PC-9 (cell line): ENCODE measurements around the gene GRIN2A. TPM values are rescaled to one million over a fixed set of nuclear protein-coding genes. Genes with fewer than 3 reads are reported as not detected.
A peak's percentile ranks its signal among the peaks of the same experiment; 100 is the strongest.

Experiments used
- BruUV-seq: library from RNA; stranded (reverse); fragments of 400-500 nt; replicated peaks from 2 replicates; lab custom pipeline; 2021; lab: Mats Ljungman, UMichigan
- CTCF ChIA-PET: fragments of 300-600 bp; sonication (Branson Sonifier 250); formaldehyde crosslinking; loops from one replicate; lab custom pipeline; 2022; ENCODE audit warnings: antibody characterized with exemption; lab: Charles Lee
- POLR2A ChIA-PET: fragments of 300-600 bp; sonication (Branson Sonifier 250); formaldehyde crosslinking; loops from one replicate; lab custom pipeline; 2022; ENCODE audit warnings: antibody characterized with exemption; ENCODE audit not compliant: unreplicated experiment; lab: Charles Lee
- DNase-seq, 2 experiments: peaks; one replicate each; pipeline versions ENCODE4 v3.0.0 to v3.0.0-alpha.2; 2015 to 2022; ENCODE audit warnings: mixed read lengths in 1 of 2
- H2AFZ ChIP-seq: fragments of 200-600 bp; sonication (generic); 2 replicates; pipeline ENCODE4 v1.8.1; 2017; ENCODE audit warnings: antibody characterized with exemption
- H3F3A ChIP-seq: fragments of 200-600 bp; sonication (generic); 2 replicates; pipeline ENCODE4 v1.8.1; 2017; ENCODE audit warnings: antibody characterized with exemption, mild to moderate bottlenecking, low read depth; ENCODE audit not compliant: insufficient read depth
- H3K27ac ChIP-seq: fragments of 200-600 bp; sonication (generic); 2 replicates; pipeline ENCODE4 v1.6.1; 2016; ENCODE audit warnings: mixed run types
- H3K27me3 ChIP-seq: fragments of 200-600 bp; sonication (generic); 2 replicates; pipeline ENCODE4 v1.6.1; 2016; ENCODE audit warnings: low read depth, mixed run types; ENCODE audit not compliant: insufficient read depth
- H3K36me3 ChIP-seq: fragments of 200-600 bp; sonication (generic); 2 replicates; pipeline ENCODE4 v1.6.1; 2016; ENCODE audit warnings: low read depth, mixed run types
- H3K4me1 ChIP-seq: fragments of 200-600 bp; sonication (generic); replicated peaks from 2 replicates; pipeline ENCODE4 v1.6.1; 2016; ENCODE audit warnings: mixed run types; ENCODE audit not compliant: insufficient read depth
- H3K4me2 ChIP-seq: fragments of 200-600 bp; sonication (generic); 2 replicates; pipeline ENCODE4 v1.6.1; 2017; ENCODE audit warnings: mixed run types
- H3K4me3 ChIP-seq: fragments of 200-600 bp; sonication (generic); 2 replicates; pipeline ENCODE4 v1.6.1; 2016; ENCODE audit warnings: mixed run types
- H3K79me2 ChIP-seq: fragments of 200-600 bp; sonication (generic); 2 replicates; pipeline ENCODE4 v1.6.1; 2017; ENCODE audit warnings: low read depth, mixed run types
- H3K9me2 ChIP-seq: fragments of 200-600 bp; sonication (generic); 2 replicates; pipeline ENCODE4 v1.8.1; 2017; ENCODE audit warnings: mild to moderate bottlenecking; ENCODE audit not compliant: insufficient read depth
- H3K9me3 ChIP-seq: fragments of 200-600 bp; sonication (generic); 2 replicates; pipeline ENCODE4 v1.8.1; 2016; ENCODE audit warnings: low read depth; ENCODE audit not compliant: insufficient read depth
- H4K20me1 ChIP-seq: fragments of 200-600 bp; sonication (generic); 2 replicates; pipeline ENCODE4 v1.8.1; 2017; ENCODE audit not compliant: insufficient read depth
- CTCF ChIP-seq: fragments of 200-600 bp; sonication (generic); conservative IDR thresholded peaks from 2 replicates; pipeline ENCODE4 v1.6.1; 2017; ENCODE audit warnings: mixed run types, antibody characterized with exemption, mild to moderate bottlenecking, moderate library complexity
- EZH2 ChIP-seq: fragments of 200-600 bp; sonication (generic); IDR thresholded peaks from 2 replicates; pipeline ENCODE4 v1.8.0; 2017; ENCODE audit warnings: antibody characterized with exemption, low read depth
- intact Hi-C: fragments of 100-400 bp; cut with micrococcal nuclease; formaldehyde crosslinking; loops from one replicate; pipeline ENCODE4 v1.10.0; 2022; ENCODE audit not compliant: unreplicated experiment
- total RNA-seq: library from RNA; stranded (reverse); gene quantifications from 2 replicates; pipeline ENCODE4 v1.2.3, GENCODE V29; 2021

Gene GRIN2A
- total RNA-seq, 1 experiment from 2014 or later = not detected

GRCh38 chr16:9708972-9709620, 473.1 kb downstream of the GRIN2A start:
- intact Hi-C loops = no loop called here
- H3K4me1 ChIP-seq = no peaks in the 10 kb centered on the region
- H3K27me3 ChIP-seq = no peaks in the 10 kb centered on the region
- BruUV-seq = no TSS peak
- H2AFZ ChIP-seq = no peak overlapping the region
- no peaks in the 10 kb centered on the region for H4K20me1 ChIP-seq
- DNase-seq = no peak
- H3K9me3 ChIP-seq = no peaks in the 10 kb centered on the region
- H3F3A ChIP-seq = no peaks in the 10 kb centered on the region
- no peak overlapping the region for H3K4me2 ChIP-seq
- H3K4me3 ChIP-seq = no peak overlapping the region
- H3K27ac ChIP-seq = no peak overlapping the region
- ChIA-PET POLR2A (no interaction called here), CTCF (no interaction called here)
- H3K36me3 ChIP-seq = no peaks in the 10 kb centered on the region
- no peaks in the 10 kb centered on the region for H3K9me2 ChIP-seq
- no peaks in the 10 kb centered on the region for H3K79me2 ChIP-seq
- TF ChIP-seq EZH2 (no peak), CTCF (no peak)

GRCh38 chr16:9706217-9706836, 475.9 kb downstream of the GRIN2A start:
- no TSS peak for BruUV-seq
- Histone ChIP-seq H2AFZ (no peak overlapping the region), H3K79me2 (no peaks in the 10 kb centered on the region), H4K20me1 (no peaks in the 10 kb centered on the region), H3K4me2 (no peak overlapping the region), H3K4me3 (no peak overlapping the region), H3K36me3 (no peaks in the 10 kb centered on the region), H3K4me1 (no peaks in the 10 kb centered on the region), H3K27ac (no peak overlapping the region), H3K9me2 (no peaks in the 10 kb centered on the region), H3K9me3 (no peaks in the 10 kb centered on the region), H3K27me3 (peaks cover 4% of the 10 kb centered on the region; the same call in 1 of the 2 replicates), H3F3A (no peaks in the 10 kb centered on the region)
- intact Hi-C loops = no loop called here
- TF ChIP-seq CTCF (no peak), EZH2 (no peak)
- no peak for DNase-seq
- POLR2A ChIA-PET = no interaction called here
- CTCF ChIA-PET = no interaction called here

GRCh38 chr16:9703731-9704130, 478.5 kb downstream of the GRIN2A start:
- Histone ChIP-seq H3K4me3 (no peak overlapping the region), H3F3A (no peaks in the 10 kb centered on the region), H4K20me1 (no peaks in the 10 kb centered on the region), H3K36me3 (no peaks in the 10 kb centered on the region), H3K4me1 (no peaks in the 10 kb centered on the region), H2AFZ (0 out of 2 replicates have a peak overlapping the region, but pooled peaks have one; percentile 27), H3K27me3 (peaks cover 4% of the 10 kb centered on the region; the same call in 1 of the 2 replicates), H3K79me2 (no peaks in the 10 kb centered on the region), H3K9me3 (no peaks in the 10 kb centered on the region), H3K27ac (no peak overlapping the region), H3K9me2 (no peaks in the 10 kb centered on the region), H3K4me2 (no peak overlapping the region)
- POLR2A ChIA-PET = no interaction called here
- CTCF ChIA-PET = no interaction called here
- intact Hi-C loops = no loop called here
- no TSS peak for BruUV-seq
- TF ChIP-seq EZH2 (no peak), CTCF (no peak)
- no peak for DNase-seq

Other genes starting within 250 kb of the GRIN2A start
- gene ATF7IP2, start 203.6 kb upstream of the GRIN2A start, total RNA-seq = not detected in 2 replicates